ENCODE measurements around the gene GPR87.

GPR87 gene

DNA sequence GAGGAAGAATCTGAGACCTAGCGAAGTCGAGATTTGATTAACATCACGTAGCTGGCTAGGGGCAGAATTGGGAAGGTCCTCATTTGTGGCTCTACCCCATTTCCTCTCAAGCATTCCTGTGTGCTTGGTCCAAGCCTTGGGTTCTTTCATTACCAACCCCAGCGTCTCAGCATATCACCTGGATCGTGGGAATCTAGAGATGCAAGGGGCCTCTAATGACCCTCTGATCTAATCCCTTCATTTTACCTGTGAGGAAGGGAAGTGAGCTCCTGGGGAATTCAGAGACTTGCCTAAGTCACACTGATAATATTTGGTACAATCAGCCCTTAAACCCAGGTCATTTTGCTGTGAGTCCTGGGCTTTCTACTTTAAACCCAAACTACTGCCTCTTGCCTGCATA is 2.0 kb downstream of the GPR87 start:
- no peak overlapping the region for H2AFZ ChIP-seq (ENCODE audit: low read depth)
- H3K4me3 ChIP-seq (IDR thresholded peaks at IDR 0.05; ENCODE audit: insufficient read depth, low read depth, low read length) = no peak overlapping the region
- TF ChIP-seq, protein P1, sequence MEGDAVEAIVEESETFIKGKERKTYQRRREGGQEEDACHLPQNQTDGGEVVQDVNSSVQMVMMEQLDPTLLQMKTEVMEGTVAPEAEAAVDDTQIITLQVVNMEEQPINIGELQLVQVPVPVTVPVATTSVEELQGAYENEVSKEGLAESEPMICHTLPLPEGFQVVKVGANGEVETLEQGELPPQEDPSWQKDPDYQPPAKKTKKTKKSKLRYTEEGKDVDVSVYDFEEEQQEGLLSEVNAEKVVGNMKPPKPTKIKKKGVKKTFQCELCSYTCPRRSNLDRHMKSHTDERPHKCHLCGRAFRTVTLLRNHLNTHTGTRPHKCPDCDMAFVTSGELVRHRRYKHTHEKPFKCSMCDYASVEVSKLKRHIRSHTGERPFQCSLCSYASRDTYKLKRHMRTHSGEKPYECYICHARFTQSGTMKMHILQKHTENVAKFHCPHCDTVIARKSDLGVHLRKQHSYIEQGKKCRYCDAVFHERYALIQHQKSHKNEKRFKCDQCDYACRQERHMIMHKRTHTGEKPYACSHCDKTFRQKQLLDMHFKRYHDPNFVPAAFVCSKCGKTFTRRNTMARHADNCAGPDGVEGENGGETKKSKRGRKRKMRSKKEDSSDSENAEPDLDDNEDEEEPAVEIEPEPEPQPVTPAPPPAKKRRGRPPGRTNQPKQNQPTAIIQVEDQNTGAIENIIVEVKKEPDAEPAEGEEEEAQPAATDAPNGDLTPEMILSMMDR (conservative IDR thresholded peaks at IDR 0.05; ENCODE audit: low read depth, low read length) = no peak
- H4K20me1 ChIP-seq (ENCODE audit: insufficient read depth) = no peaks in the 10 kb centered on the region
- no peak overlapping the region for H3K9ac ChIP-seq
- no peaks in the 10 kb centered on the region for H3K27me3 ChIP-seq (ENCODE audit: insufficient read depth, low read depth)
- H3K36me3 ChIP-seq (ENCODE audit: insufficient read depth) = no peaks in the 10 kb centered on the region
- no peaks in the 10 kb centered on the region for H3K79me2 ChIP-seq (ENCODE audit: insufficient read depth, low read depth)
- no peak overlapping the region for H3K4me2 ChIP-seq
- H3K27ac ChIP-seq = no peak overlapping the region
- H3K4me1 ChIP-seq (ENCODE audit: low read depth, poor library complexity, severe bottlenecking) = peaks cover 25% of the 10 kb centered on the region

DNA sequence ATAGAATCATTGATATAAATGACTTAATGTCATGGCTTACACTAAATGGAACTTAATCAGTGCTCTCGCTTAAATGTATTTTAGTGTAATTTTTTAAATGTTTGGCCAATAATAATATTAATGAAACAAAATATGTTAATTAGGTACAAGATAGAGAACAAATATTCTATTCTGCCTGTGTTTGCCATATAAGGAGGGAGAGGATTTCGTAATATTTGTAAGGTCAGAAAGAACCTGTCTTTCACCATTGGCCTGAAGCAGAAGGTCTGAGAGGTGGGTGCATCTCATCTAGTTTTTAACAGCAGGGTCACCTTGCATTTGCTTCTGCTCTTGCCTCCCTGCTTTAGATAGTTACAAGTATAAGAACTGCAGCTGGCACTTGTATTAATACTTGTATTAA is 2.5 kb downstream of the GPR87 start:
- Histone ChIP-seq H4K20me1 (ENCODE audit: insufficient read depth) (no peaks in the 10 kb centered on the region), H3K4me2 (no peak overlapping the region), H3K4me1 (ENCODE audit: low read depth, poor library complexity, severe bottlenecking) (peaks cover 25% of the 10 kb centered on the region), H3K36me3 (ENCODE audit: insufficient read depth) (no peaks in the 10 kb centered on the region), H3K4me3 (IDR thresholded peaks at IDR 0.05; ENCODE audit: insufficient read depth, low read depth, low read length) (no peak overlapping the region), H3K79me2 (ENCODE audit: insufficient read depth, low read depth) (no peaks in the 10 kb centered on the region), H2AFZ (ENCODE audit: low read depth) (no peak overlapping the region), H3K9ac (no peak overlapping the region), H3K27me3 (ENCODE audit: insufficient read depth, low read depth) (no peaks in the 10 kb centered on the region), H3K27ac (no peak overlapping the region)
- TF ChIP-seq, protein P1 (conservative IDR thresholded peaks at IDR 0.05; ENCODE audit: low read depth, low read length) = no peak

DNA sequence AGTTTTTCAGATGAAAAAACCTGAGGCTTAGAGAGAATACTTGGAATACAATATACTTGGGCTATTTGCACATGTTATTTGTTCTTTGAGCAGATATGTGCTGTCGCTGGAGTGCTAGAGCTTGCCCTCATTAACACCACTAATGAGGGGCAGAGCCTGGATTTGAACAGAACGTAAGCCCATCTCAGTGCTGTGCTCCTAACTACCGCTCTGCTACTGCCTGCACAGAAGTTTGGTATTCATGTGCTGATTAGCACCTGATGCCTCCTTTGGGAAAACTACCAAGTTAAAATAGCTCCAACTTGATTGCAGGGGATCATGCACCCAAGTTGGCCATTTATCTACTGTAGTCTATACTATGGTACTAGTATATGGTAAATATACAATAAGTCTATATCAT is 3.6 kb downstream of the GPR87 start:
- no peaks in the 10 kb centered on the region for H3K79me2 ChIP-seq (ENCODE audit: insufficient read depth, low read depth)
- H3K27me3 ChIP-seq (ENCODE audit: insufficient read depth, low read depth) = no peaks in the 10 kb centered on the region
- H3K27ac ChIP-seq = no peak overlapping the region
- H3K4me3 ChIP-seq (IDR thresholded peaks at IDR 0.05; ENCODE audit: insufficient read depth, low read depth, low read length) = no peak overlapping the region
- H2AFZ ChIP-seq (ENCODE audit: low read depth) = no peak overlapping the region
- H4K20me1 ChIP-seq (ENCODE audit: insufficient read depth) = no peaks in the 10 kb centered on the region
- H3K36me3 ChIP-seq (ENCODE audit: insufficient read depth) = no peaks in the 10 kb centered on the region
- peaks cover 25% of the 10 kb centered on the region for H3K4me1 ChIP-seq (ENCODE audit: low read depth, poor library complexity, severe bottlenecking)
- no peak overlapping the region for H3K4me2 ChIP-seq
- TF ChIP-seq, protein P1 (conservative IDR thresholded peaks at IDR 0.05; ENCODE audit: low read depth, low read length) = no peak
- no peak overlapping the region for H3K9ac ChIP-seq

DNA sequence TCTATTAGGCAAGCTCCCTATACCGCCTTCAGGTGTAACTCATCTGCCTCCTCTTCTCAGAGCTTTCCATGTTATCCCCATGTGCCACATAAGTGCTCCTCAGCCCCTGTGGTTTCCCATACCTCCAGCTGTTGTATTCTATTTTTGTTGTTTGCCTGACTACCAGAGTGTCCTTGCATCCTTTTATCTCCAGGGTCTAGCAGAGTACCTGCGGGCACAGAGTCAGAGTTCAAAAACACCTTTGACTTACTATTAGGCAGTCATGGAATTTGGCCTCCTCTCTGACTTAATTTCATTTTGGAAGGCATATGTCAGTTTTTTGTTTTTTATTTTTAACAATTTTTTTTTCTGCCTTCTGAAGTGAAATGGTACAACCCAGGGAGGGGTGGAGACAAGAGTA is 7.1 kb downstream of the GPR87 start:
- no peak overlapping the region for H2AFZ ChIP-seq (ENCODE audit: low read depth)
- H4K20me1 ChIP-seq (ENCODE audit: insufficient read depth) = no peaks in the 10 kb centered on the region
- H3K4me3 ChIP-seq (IDR thresholded peaks at IDR 0.05; ENCODE audit: insufficient read depth, low read depth, low read length) = no peak overlapping the region
- H3K4me2 ChIP-seq = no peak overlapping the region
- H3K9ac ChIP-seq = no peak overlapping the region
- H3K36me3 ChIP-seq (ENCODE audit: insufficient read depth) = no peaks in the 10 kb centered on the region
- no peak overlapping the region for H3K27ac ChIP-seq
- H3K27me3 ChIP-seq (ENCODE audit: insufficient read depth, low read depth) = no peaks in the 10 kb centered on the region
- no peaks in the 10 kb centered on the region for H3K79me2 ChIP-seq (ENCODE audit: insufficient read depth, low read depth)
- H3K4me1 ChIP-seq (ENCODE audit: low read depth, poor library complexity, severe bottlenecking) = peaks cover 27% of the 10 kb centered on the region
- TF ChIP-seq, protein P1 (conservative IDR thresholded peaks at IDR 0.05; ENCODE audit: low read depth, low read length) = no peak

All from KMS-11 (cell line).